HUES6 (cell line): Measurements from ENCODE around the gene ZNF333.

Source experiments
- H3K27ac ChIP-seq: 2 replicates; pipeline ENCODE4 v1.7.0; 2013; ENCODE audit warnings: low read depth, mild to moderate bottlenecking, low read length, inconsistent platforms
- H3K27me3 ChIP-seq: 2 replicates; pipeline ENCODE4 v1.6.1; 2013; ENCODE audit warnings: low read length; ENCODE audit not compliant: control insufficient read depth, insufficient read depth
- H3K36me3 ChIP-seq: 2 replicates; pipeline ENCODE4 v1.6.1; 2013; ENCODE audit warnings: low read length; ENCODE audit not compliant: control insufficient read depth, insufficient read depth
- H3K4me1 ChIP-seq: 2 replicates; pipeline ENCODE4 v1.6.1; 2013; ENCODE audit warnings: low read length; ENCODE audit not compliant: control insufficient read depth, insufficient read depth
- H3K4me3 ChIP-seq: 2 replicates; pipeline ENCODE4 v1.5.1; 2013; ENCODE audit warnings: low read depth, low read length
- H3K9ac ChIP-seq: one replicate; pipeline ENCODE4 v1.6.1; 2013; ENCODE audit warnings: mild to moderate bottlenecking, low read length
- H3K9me3 ChIP-seq: 2 replicates; pipeline ENCODE4 v1.6.1; 2013; ENCODE audit warnings: low read depth, low read length; ENCODE audit not compliant: control insufficient read depth, insufficient read depth

Gene ZNF333

DNA sequence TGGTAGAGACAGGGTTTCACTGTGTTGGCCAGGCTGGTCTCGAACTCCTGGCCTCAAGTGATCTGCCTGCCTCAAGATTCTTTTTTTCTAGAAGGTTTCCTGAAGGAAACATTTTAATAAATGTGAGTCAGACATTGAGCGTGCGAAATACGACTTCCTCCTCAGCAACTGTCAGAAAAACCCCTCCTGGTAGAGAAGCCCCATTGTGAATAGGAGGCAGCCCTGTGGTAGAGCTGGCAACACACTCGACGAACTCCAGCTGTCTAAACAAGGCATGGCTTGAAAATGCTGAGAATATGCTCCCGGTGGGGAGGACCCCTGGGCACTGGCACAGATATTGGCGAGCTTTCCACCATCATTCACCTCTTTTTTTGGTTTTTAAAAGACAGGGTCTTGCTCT is 9.8 kb downstream of the ZNF333 start:
- Histone ChIP-seq H3K4me1 (no peaks in the 10 kb centered on the region), H3K4me3 (no peak overlapping the region), H3K9ac (no peak overlapping the region), H3K36me3 (peaks cover 78% of the 10 kb centered on the region), H3K27me3 (no peaks in the 10 kb centered on the region), H3K27ac (no peak overlapping the region), H3K9me3 (no peaks in the 10 kb centered on the region)

DNA sequence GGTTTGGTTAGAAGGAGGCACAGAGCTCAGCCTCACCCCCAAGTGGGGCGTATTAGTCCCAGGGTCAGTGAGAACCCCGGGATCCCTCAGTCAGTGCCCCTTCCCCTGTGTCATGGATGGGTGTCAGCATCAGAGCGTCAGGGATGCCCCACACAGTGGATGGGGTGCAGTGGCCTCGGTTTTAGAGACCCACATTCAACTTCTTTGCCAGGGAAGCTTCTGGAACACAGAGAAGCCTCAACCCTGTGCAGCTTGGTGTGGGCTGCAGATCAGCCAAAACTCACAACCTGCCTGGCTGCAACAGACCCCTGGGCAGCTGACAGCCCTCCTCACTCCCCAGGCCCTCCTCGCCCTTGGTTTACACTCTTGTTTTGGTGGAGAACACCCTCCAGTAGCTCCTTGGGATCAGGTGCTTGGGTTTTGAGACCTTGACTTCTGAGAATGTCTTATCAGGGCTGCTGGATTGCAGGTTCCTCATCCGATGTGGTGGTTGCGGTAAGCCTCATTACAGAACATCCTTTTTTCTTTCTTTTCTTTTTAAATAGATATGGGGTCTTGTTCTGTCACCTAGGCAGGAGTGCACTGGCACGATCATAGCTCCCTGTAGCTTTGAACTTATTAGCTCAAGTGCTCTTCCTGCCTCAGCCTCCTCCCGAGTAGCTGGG is 11.0 kb downstream of the ZNF333 start:
- Histone ChIP-seq H3K27ac (no peak overlapping the region), H3K4me1 (no peaks in the 10 kb centered on the region), H3K9ac (no peak overlapping the region), H3K27me3 (no peaks in the 10 kb centered on the region), H3K36me3 (peaks cover 80% of the 10 kb centered on the region), H3K9me3 (no peaks in the 10 kb centered on the region), H3K4me3 (no peak overlapping the region)

DNA sequence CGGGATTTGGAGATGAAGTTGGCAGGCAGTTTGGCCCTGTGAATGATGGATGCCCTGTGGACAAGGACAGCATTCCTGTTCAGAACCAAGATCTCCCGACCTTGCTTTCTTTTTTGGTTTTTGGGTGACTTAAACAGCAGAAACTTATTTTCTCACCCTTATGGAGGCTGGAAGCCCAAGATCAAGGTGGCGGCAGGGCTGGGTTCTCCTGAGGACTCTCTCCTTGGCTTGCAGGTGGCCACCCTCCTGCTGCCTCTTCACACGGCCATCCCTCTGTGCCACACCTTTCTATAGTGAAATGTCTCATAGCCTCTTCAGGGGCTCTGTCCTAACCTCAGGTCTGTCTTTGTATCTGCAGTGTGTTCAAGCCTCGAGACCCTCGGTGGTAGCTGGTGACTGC is 14.0 kb downstream of the ZNF333 start:
- no peaks in the 10 kb centered on the region for H3K4me1 ChIP-seq
- H3K4me3 ChIP-seq: no peak overlapping the region
- peaks cover 85% of the 10 kb centered on the region for H3K36me3 ChIP-seq
- H3K27ac ChIP-seq: no peak overlapping the region
- H3K9me3 ChIP-seq: no peaks in the 10 kb centered on the region
- no peaks in the 10 kb centered on the region for H3K27me3 ChIP-seq
- no peak overlapping the region for H3K9ac ChIP-seq

DNA sequence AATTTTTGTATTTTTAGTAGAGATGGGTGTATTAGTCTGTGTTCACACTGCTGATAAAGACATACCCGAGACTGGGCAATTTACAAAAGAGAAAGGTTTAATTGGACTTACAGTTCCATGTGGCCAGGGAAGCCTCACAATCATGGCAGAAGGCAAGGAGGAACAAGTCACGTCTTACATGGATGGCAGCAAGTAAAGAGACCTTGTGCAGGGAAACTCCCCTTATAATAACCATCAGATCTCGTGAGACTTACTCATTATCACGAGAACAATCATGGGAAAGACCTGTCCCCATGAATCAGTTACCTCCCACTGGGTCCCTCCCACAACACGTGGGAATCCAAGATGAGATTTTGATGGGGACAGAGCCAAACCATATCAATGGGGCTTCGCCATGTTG is 14.6 kb downstream of the ZNF333 start:
- no peaks in the 10 kb centered on the region for H3K27me3 ChIP-seq
- H3K9me3 ChIP-seq: no peaks in the 10 kb centered on the region
- H3K4me3 ChIP-seq: no peak overlapping the region
- H3K36me3 ChIP-seq: peaks cover 83% of the 10 kb centered on the region
- no peaks in the 10 kb centered on the region for H3K4me1 ChIP-seq
- no peak overlapping the region for H3K27ac ChIP-seq
- no peak overlapping the region for H3K9ac ChIP-seq

DNA sequence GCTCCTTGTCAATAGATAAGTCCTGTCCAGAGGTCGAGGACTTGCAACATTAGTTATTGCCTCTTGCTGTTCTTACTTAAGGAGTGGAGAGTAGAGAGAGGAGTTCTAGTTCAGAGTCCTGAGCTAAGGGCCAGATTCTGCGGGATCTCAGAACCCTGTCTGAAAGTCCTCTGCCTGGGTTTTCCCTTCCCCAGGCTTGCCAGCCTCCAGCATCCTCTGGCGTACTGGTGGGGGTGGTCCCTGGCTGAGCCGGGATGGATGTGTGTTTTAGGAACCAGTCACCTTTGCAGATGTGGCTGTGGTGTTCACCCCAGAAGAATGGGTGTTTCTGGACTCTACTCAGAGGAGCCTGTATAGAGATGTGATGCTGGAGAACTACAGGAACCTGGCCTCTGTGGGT is 26.0 kb downstream of the ZNF333 start:
- Histone ChIP-seq H3K4me3 (no peak overlapping the region), H3K4me1 (no peaks in the 10 kb centered on the region), H3K27ac (no peak overlapping the region), H3K9ac (no peak overlapping the region), H3K36me3 (peaks cover 49% of the 10 kb centered on the region), H3K27me3 (no peaks in the 10 kb centered on the region), H3K9me3 (peaks cover 66% of the 10 kb centered on the region)

DNA sequence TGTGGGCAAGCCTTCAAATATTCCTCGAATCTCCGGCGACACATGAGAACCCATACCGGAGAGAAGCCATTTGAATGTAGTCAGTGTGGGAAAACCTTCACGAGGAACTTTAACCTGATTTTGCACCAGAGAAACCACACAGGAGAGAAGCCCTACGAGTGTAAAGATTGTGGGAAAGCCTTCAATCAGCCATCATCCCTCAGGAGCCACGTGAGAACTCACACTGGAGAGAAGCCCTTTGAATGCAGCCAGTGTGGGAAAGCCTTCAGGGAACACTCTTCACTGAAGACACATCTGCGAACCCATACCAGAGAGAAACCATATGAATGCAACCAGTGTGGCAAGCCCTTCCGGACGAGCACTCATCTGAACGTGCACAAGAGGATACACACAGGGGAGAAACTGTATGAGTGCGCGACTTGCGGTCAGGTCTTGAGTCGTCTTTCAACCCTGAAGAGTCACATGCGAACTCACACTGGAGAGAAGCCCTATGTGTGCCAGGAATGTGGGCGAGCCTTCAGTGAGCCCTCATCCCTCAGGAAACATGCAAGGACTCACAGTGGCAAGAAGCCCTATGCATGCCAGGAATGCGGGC is 28.8 kb downstream of the ZNF333 start:
- Histone ChIP-seq H3K9ac (no peak overlapping the region), H3K36me3 (peaks cover 52% of the 10 kb centered on the region), H3K4me3 (no peak overlapping the region), H3K27ac (no peak overlapping the region), H3K9me3 (peaks cover 89% of the 10 kb centered on the region), H3K4me1 (no peaks in the 10 kb centered on the region), H3K27me3 (no peaks in the 10 kb centered on the region)

DNA sequence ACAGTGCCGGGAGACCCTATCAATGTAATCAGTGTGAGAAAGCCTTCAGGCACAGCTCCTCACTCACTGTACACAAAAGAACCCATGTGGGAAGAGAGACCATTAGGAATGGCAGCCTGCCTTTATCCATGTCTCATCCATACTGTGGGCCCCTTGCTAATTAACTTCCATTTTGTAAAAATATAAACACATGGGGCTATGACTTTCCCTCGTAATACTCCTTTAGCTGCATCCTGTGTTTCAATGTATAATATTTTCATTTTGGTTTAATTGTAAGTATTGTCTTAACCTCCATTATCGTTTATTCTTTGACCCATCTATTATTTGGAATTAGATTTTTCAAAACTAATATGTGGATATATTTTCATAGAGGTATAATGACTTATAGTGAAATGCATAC is 29.3 kb downstream of the ZNF333 start:
- Histone ChIP-seq H3K27me3 (no peaks in the 10 kb centered on the region), H3K36me3 (peaks cover 52% of the 10 kb centered on the region), H3K27ac (no peak overlapping the region), H3K9ac (no peak overlapping the region), H3K4me3 (no peak overlapping the region), H3K4me1 (no peaks in the 10 kb centered on the region), H3K9me3 (peaks cover 91% of the 10 kb centered on the region)

DNA sequence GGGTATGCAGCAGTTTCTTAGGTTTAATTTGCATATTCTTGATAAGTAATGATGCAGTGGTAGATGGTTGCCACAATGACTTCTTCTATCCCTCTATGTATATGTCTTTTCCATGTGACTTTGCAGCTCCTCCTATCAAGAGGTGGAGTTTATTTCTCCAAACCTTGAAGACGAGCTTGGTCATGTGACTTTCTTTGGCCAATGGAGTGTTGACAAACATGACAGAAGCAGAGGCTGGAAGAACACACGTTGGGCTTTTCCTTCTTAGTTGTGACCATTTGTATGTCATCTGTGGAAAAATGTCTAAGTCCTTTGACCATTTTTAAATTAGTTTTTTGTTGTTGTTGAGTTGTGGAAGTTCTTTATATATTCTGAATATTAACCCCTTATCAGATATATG is 32.3 kb downstream of the ZNF333 start:
- Histone ChIP-seq H3K4me1 (no peaks in the 10 kb centered on the region), H3K9ac (no peak overlapping the region), H3K4me3 (no peak overlapping the region), H3K9me3 (peaks cover 88% of the 10 kb centered on the region), H3K36me3 (peaks cover 28% of the 10 kb centered on the region), H3K27me3 (no peaks in the 10 kb centered on the region), H3K27ac (no peak overlapping the region)

DNA sequence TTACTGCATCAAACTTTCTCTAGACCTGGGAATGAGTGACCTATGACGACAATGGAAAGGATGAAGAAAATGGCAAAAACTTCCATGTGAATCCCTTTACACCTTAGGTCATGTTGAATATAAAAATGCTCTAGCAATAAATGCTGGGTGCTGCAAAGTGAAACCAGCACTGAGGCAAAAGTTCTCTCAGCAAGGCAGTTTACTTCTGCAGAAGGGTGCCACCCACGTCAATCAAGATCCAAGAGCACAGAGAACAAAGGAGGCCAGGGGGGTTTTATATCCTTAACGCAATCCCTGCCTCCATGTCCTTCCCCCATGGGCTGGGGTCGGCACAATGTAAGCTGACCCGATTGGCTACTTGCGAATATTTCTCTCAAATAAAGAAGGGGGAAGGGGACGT is 38.7 kb downstream of the ZNF333 start:
- Histone ChIP-seq H3K4me1 (no peaks in the 10 kb centered on the region), H3K4me3 (no peak overlapping the region), H3K9ac (no peak overlapping the region), H3K27me3 (no peaks in the 10 kb centered on the region), H3K9me3 (peaks cover 69% of the 10 kb centered on the region), H3K27ac (no peak overlapping the region), H3K36me3 (no peaks in the 10 kb centered on the region)

DNA sequence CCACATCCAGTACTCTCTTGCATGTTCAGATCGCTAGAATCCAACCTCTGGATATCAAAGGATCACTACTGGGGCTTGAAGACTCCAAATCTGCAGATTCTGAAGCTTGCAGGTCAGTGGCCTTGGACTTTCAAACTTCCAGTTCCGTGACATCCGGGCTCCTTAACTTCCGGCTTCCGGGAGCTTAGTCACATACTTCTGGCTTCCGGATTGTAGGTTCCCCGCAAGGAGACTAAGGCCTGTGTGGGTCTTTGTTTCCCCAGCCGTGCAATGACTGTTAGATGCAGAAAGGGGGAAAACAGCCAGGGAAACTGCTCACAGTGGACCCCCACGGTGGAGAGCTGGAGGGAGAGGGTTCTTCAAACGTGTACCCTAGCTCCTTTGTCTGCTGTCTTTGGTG is 41.4 kb downstream of the ZNF333 start:
- Histone ChIP-seq H3K4me3 (no peak overlapping the region), H3K27ac (no peak overlapping the region), H3K9me3 (peaks cover 54% of the 10 kb centered on the region), H3K4me1 (no peaks in the 10 kb centered on the region), H3K27me3 (no peaks in the 10 kb centered on the region), H3K9ac (no peak overlapping the region), H3K36me3 (no peaks in the 10 kb centered on the region)

DNA sequence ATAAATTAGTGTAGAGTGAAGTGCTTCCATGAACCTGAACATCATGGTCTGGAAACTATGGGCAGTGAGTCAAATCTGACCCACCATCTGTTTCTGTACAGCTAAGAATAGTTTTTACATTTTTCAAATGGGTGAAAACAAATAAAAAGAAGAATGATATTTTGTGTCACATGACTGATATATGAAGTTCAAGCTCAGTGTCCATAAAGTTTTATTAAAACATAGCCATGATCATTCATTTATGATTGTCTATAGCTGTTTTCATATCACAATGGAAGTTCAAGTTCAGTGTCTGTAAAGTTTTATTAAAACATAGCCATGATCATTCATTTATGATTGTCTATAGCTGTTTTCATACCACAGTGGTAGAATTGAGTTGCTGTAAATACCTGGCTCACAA is 42.7 kb downstream of the ZNF333 start:
- Histone ChIP-seq H3K4me1 (no peaks in the 10 kb centered on the region), H3K36me3 (no peaks in the 10 kb centered on the region), H3K27ac (no peak overlapping the region), H3K9me3 (peaks cover 43% of the 10 kb centered on the region), H3K9ac (no peak overlapping the region), H3K4me3 (no peak overlapping the region), H3K27me3 (no peaks in the 10 kb centered on the region)
